ENCODE data around the gene ZNF444. TPM values are rescaled to one million over a fixed set of nuclear protein-coding genes. Genes with fewer than 3 reads are reported as not detected.
A peak's percentile ranks its signal among the peaks of the same experiment; 100 is the strongest.

Gene ZNF444
- total RNA-seq, 4 donors from 2014 or later, result 35.1 to 53.0 (median 45.5) TPM

- Histone ChIP-seq H3K27me3 (no peaks in the 10 kb centered on the region), H3K4me1 (peaks cover 37 to 58% of the 10 kb centered on the region in 2 donors), H3K4me3 (replicated peaks in 1 of 3) (peak overlapping the region in 2 of 3 donors; percentile 16 to 23), H3K27ac (peak overlapping the region; percentile 88 to 94 (median 89)), H3K9me3 (no peaks in the 10 kb centered on the region), H3K36me3 (no peaks in the 10 kb centered on the region)
- 37% methylated on average over 18 to 21 of the region's 22 CpGs for WGBS, 2 donors
- intact Hi-C loops (cut with DNase I), result no loop called here
- DNase-seq, result no peak
- no peak for TF ChIP-seq POLR2A (IDR thresholded peaks at IDR 0.05)
- TF ChIP-seq, protein P1, sequence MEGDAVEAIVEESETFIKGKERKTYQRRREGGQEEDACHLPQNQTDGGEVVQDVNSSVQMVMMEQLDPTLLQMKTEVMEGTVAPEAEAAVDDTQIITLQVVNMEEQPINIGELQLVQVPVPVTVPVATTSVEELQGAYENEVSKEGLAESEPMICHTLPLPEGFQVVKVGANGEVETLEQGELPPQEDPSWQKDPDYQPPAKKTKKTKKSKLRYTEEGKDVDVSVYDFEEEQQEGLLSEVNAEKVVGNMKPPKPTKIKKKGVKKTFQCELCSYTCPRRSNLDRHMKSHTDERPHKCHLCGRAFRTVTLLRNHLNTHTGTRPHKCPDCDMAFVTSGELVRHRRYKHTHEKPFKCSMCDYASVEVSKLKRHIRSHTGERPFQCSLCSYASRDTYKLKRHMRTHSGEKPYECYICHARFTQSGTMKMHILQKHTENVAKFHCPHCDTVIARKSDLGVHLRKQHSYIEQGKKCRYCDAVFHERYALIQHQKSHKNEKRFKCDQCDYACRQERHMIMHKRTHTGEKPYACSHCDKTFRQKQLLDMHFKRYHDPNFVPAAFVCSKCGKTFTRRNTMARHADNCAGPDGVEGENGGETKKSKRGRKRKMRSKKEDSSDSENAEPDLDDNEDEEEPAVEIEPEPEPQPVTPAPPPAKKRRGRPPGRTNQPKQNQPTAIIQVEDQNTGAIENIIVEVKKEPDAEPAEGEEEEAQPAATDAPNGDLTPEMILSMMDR (IDR thresholded peaks at IDR 0.05), result peak in 1 of 6 experiments; percentile 20
Measured at GRCh38 chr19:56139847-56140582, 1.1 kb upstream of the ZNF444 start.

GRCh38 chr19:56141417-56141993, 418 bp downstream of the ZNF444 start:
- peak overlapping the region; percentile 84 to 88 (median 85) for H3K27ac ChIP-seq
- TF ChIP-seq, protein P1 (IDR thresholded peaks at IDR 0.05), result no peak
- no peak for TF ChIP-seq POLR2A (IDR thresholded peaks at IDR 0.05)
- intact Hi-C loops (cut with DNase I), result no loop called here
- peak; percentile 31 to 33 for DNase-seq
- peaks cover 33 to 44% of the 10 kb centered on the region in 2 donors for H3K4me1 ChIP-seq
- WGBS, 2 donors, result 0 to 1% methylated on average over 20 to 21 of the region's 26 CpGs
- no peaks in the 10 kb centered on the region for H3K27me3 ChIP-seq
- no peaks in the 10 kb centered on the region for H3K36me3 ChIP-seq
- peak overlapping the region in 2 of 3 donors; percentile 27 to 43 for H3K4me3 ChIP-seq (replicated peaks in 1 of 3)
- no peaks in the 10 kb centered on the region for H3K9me3 ChIP-seq

- intact Hi-C loops (cut with DNase I), result no loop called here
- Histone ChIP-seq H3K4me1 (peaks cover 27 to 37% of the 10 kb centered on the region in 2 donors), H3K27ac (peak overlapping the region; percentile 84 to 88 (median 85)), H3K9me3 (no peaks in the 10 kb centered on the region), H3K36me3 (peaks cover 3 to 7% of the 10 kb centered on the region in 2 donors), H3K4me3 (replicated peaks in 1 of 3) (peak overlapping the region in 2 of 3 donors; percentile 27 to 43), H3K27me3 (no peaks in the 10 kb centered on the region)
- peak; percentile 79 to 87 for DNase-seq
- TF ChIP-seq POLR2A (IDR thresholded peaks at IDR 0.05), result peak in 1 of 2 donors; percentile 40
- TF ChIP-seq, protein P1 (IDR thresholded peaks at IDR 0.05), result peak in 1 of 6 experiments; percentile 9
- WGBS, 2 donors, result 30 to 40% methylated on average over 17 of the region's 17 CpGs
Measured at GRCh38 chr19:56142087-56142787, 1.1 kb downstream of the ZNF444 start.

- Histone ChIP-seq H3K4me1 (peaks cover 21 to 30% of the 10 kb centered on the region in 2 donors), H3K9me3 (no peaks in the 10 kb centered on the region), H3K27me3 (no peaks in the 10 kb centered on the region), H3K36me3 (peaks cover 9 to 13% of the 10 kb centered on the region in 2 donors), H3K27ac (peak overlapping the region; percentile 68 to 85 (median 84)), H3K4me3 (replicated peaks in 1 of 3) (no peak overlapping the region)
- no peak for DNase-seq
- 73 to 75% methylated on average over 2 to 3 of the region's 4 CpGs for WGBS, 2 donors
- intact Hi-C loops (cut with DNase I), result no loop called here
- TF ChIP-seq POLR2A (IDR thresholded peaks at IDR 0.05), result no peak
- TF ChIP-seq, protein P1 (IDR thresholded peaks at IDR 0.05), result no peak
Measured at GRCh38 chr19:56142897-56143434, 1.9 kb downstream of the ZNF444 start.
